ENCODE data around the gene PDLIM7. TPM values are rescaled to one million over a fixed set of nuclear protein-coding genes. Genes with fewer than 3 reads are reported as not detected.
A peak's percentile ranks its signal among the peaks of the same experiment; 100 is the strongest.

Gene PDLIM7
- total RNA-seq, 1 experiment from 2014 or later, result 234 TPM

DNA sequence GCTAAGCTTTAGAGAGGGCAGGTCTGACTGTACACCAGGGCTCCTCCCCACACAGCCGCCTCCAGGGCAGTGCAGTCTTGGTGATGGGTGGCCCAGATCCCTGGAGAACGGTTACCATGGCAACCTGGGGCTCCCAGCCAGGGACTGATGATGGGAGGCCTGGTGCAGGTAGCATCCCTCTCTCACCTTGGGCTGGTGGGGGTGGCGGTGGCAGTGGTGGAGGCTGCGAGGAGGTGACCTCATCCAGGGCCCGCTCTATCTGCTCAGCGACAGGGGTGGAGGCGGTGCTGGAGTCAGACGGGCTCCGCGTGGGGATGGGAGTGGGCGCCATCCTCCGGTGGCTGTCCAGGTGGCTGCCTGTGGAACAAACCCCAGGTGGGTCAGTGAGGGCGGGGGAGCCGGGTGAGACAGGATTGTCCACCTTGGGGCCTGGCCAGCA, 38.5 kb downstream of the PDLIM7 start:
- DNase-seq (ENCODE audit: low read depth), result peak; percentile 44

DNA sequence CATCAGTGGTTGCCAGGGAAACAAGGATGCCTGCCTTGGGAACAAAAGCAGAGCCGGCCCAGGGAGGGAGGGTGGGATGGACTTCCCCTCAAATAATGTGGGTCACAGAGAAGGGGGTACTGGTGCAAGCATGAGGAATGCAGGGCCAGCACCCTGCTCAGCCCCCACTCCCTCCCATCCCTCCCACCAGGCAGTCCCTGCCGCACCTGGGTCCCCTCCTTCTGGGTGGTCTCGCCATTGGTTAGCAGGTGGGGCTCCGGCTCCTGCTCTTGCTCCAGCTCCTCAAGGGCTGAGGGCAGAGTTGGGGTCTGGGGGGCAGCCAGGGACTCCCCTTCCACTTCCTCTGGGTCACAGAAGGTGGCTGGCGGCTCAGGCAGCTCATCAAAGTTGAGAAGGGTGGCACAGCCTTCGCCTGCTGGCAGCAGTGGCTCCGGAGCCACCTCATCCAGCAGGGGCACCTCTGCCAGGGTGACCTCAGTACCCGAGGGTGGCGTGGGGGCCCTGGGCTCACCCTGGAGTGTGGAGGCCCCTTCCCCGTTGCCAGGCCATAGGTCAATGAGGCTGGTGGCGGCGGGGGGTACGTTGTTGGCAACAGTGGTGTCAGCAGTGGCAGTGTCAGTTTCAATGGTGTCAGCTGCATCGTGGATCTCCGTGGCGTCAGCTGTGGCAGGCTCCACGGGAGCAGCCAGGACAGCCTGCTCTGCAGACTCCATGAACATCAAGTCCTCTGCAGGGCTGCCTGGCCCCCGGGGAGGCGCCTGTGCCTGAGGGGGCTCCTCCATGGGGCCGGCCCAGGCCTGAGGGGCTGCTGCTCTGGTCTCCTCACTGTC, 39.3 kb downstream of the PDLIM7 start:
- no peak for DNase-seq (ENCODE audit: low read depth)

DNA sequence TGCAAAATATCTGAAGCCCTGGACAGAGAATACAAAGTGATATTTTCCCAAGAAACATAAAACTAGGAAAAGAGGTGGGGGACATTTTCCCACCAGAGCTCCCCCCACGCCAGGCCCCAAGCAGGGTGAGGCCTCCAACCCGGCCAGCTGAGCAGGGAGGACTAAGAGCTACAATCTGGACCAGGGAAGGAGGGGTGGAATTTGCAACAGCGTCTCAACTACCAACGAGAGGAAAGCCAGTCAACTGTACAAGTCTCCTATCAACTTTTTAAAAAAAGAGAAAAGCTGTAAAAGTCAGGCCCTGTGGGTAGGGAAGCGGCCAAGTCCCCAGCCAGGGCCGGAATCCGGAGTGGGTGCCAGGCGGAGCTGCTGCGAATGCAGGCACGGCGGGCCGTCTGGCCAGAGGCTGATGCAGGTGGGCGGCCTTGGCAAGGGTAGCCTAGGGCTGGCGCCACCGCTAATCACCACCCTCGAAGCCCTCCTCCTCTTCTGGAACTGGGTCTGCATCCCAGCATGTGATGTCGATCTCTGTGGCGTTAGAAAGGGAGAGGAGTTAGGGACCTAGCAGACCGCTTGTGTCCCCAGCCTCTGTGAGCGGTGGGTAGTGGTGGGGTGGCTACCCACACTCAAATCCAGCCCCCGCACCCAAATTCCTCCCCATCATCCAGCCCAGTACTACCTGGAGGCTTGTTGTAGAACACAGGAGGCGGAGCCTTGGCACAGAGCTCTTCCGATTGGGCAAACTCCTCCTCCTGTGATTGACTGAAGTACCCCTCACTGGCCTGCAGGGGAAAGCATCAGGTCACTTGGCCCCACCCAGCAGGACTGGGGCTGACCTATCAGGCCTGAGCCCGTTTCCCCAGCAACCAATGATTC, 40.2 kb downstream of the PDLIM7 start:
- DNase-seq (ENCODE audit: low read depth), result peak; percentile 96

DNA sequence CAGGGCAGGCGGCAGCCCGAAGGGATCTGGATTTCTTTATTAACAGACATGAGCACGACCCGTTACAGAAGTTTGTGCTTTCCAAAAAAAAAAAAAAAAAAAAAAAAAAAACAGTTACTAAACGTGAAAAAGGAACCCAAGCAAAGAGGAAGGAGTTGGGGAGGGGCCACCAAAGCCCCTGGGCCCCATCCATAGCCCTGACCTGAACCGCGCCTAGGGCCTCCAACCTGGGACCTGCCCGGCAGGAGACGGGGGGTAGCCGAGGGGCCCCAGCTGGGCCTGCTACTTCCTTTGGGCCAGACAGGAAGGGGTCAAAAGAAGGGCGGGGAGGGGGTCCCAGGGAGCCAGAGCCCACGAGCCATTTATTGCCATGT, 40.8 kb downstream of the PDLIM7 start:
- no peak for DNase-seq (ENCODE audit: low read depth)

DNA sequence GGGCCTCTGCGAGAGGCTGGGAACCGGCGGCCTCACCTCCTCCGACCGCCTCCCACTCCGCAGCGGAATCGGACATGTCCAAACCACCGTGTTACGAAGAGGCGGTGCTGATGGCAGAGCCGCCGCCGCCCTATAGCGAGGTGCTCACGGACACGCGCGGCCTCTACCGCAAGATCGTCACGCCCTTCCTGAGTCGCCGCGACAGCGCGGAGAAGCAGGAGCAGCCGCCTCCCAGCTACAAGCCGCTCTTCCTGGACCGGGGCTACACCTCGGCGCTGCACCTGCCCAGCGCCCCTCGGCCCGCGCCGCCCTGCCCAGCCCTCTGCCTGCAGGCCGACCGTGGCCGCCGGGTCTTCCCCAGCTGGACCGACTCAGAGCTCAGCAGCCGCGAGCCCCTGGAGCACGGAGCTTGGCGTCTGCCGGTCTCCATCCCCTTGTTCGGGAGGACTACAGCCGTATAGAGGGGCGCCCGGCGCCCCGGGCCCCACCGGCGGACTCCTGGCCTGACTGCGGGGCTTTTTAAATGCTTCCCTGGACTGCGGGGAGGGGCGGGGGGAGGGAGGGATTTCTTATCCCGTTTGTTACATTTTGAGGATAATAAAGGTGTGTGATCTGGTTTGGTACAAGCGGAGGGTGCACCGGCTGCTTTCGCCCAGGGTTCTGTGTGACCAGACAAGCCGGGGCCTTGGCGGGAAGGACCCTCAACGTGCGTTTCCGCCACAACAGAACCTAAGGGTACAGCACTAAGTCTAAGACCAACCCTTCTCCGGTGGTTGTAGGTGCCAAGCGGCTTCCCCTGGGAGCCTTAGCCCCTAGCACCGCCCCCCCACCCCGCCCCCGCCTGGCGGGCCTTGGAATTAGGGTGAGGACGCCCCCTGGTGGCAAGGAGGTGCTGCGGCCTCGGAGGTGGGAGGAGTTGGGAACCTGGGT, 41.5 kb downstream of the PDLIM7 start:
- DNase-seq (ENCODE audit: low read depth), result peak; percentile 93

DNA sequence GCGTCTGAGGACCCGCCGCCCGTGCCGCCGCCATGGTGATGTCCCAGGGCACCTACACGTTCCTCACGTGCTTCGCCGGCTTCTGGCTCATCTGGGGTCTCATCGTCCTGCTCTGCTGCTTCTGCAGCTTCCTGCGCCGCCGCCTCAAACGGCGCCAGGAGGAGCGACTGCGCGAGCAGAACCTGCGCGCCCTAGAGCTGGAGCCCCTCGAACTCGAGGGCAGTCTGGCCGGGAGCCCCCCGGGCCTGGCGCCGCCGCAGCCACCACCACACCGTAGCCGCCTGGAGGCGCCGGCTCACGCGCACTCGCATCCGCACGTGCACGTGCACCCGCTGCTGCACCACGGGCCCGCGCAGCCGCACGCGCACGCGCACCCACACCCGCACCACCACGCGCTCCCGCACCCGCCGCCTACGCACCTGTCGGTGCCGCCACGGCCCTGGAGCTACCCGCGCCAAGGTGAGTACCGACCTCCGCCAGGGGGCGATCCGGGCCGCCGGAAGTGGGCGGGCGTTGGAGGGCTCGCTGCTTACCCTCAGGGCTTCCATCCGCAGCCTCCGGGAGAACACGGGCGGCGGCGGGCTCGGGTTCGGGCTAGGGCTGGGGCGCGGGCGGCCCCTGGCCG, 42.3 kb downstream of the PDLIM7 start:
- peak; percentile 88 for DNase-seq (ENCODE audit: low read depth)

DNA sequence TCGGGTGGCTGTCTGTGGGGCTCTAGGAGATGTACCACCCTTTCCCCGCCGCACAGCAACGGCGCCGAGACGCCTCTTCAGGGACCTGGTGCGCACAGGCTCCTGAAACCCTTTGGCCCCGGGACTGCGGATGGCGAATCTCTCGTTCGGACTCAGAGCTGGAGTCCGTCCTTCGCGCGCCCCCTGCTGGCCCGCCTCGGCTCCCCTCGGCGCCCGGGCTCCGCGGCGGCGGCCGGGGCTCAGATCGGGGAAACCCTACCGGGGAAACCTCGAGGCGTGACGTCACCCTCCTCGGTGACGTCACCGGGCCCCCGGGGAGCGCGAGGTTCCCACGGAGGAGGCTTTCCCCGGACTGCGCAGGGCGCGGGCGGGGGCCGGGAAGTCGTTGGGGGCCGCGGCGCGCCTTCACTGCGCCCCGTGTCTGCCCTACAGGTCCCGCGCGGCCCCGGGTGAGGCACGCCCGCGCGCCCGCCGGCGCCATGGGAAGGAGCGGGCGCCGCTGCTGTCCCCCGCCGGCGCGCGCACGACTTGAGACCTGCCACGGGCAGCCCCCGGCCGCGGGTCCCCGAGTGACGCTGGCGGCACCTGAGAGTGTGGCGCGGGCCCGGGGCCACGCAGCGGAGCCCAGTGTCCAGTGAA, 42.9 kb downstream of the PDLIM7 start:
- DNase-seq (ENCODE audit: low read depth), result peak; percentile 95

DNA sequence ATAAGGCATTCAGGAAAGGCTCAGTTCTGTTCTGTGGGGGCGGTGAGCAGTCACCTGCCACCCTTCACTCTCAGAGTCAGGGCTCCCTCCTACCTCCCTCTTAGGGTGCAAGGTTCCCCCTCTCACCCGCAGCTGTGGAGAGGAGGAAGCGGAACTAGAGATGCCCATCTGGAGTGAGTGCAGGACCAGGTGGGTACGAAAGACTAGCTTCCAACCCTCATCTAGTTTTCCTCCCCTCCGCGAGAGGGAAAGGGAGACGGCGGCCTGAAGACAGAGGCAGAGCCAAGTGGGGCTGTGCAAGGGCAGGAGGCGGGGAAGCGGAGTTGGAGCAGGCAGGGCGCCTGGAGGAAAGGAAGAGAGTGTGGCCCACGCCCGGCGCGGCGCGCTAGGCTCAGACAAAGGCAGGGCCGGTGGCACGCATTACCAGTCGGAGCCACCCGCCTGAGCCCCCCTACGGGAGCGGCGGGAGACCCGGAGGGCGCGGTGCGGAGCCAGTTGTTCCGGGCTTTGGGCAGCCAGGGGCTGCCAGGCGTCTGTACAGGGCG, 43.5 kb downstream of the PDLIM7 start:
- peak; percentile 46 for DNase-seq (ENCODE audit: low read depth)

DNA sequence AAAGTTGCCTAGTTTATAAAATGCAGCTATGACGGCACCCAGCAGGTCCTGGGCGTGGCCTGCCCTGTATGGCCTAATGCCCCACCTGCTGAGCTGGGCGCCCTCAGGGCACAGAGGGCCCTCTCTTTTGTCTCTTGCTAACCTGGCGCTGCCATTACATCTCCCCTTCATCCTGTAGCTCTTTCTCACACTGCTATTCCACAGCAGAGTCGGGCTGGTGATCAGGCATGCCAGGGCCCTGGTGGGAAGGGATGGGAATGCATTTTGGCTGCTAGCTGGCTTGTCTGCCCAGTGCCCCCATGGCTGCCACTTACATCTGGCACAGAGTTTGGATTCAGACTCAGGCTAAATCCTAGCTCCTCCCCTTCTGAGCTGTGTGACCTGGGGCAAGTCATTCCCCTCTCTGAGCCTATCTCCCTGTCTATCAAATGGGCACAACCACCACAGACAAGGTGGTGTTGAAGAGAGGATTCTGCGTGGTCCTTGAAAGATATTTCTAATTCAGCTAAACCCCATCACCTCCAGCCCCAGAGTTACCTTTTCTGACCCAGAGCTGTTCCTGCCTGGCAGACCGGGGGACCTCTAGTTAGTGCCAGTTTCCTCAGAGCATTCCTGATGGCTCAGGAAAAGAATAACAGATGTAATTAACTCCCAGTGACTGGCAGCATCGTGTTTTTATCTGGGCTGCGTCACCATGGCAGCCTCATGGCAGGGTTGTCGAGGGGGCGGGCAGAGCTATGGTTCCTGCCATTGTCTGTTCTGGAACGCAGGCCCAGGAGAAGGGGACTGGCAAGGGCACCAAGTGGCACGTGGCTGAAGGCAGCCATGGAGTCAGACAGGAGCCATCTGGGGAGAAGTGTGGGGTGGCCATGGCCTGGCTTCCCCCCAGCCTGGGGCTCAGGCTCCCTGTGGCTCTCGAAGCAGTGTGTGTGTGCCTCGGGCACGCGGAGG, 44.4 kb downstream of the PDLIM7 start:
- peak; percentile 42 for DNase-seq (ENCODE audit: low read depth)

DNA sequence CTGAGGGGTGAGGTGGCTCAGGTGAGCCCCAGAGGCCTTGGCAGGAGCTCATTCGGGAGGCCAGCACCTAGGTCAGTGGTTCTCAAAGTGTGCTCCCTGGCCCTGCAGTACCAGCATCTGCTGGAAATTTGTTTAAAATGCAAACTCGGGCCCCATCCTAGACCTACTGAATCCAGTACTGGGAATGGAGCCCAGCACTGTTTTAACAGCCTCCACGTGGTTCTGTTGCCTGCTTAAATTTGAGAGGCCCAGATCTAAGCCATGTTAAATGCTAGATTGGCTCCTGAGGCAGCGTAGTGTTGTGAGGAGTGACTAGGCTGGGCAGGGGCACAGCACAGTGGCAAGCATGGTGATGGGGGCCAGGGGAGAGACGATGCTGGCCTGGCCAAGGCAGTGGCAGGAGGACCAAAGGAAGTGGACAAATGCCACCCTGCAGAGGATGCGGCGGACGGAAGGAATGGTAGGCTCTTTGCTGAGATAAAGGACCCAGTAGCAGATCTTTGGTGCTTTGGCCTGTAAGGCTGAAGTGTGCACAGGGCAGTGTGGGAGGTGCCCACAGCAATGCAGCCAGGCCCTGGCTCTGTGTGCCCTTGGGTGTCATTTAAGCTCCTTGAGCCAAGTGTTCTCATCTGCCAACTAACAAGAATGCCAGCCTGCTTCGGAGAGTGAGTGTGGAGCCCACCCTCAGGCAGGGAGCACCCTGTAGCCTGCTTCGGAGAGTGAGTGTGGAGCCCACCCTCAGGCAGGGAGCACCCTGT, 46.6 kb downstream of the PDLIM7 start:
- no peak for DNase-seq (ENCODE audit: low read depth)

DNA sequence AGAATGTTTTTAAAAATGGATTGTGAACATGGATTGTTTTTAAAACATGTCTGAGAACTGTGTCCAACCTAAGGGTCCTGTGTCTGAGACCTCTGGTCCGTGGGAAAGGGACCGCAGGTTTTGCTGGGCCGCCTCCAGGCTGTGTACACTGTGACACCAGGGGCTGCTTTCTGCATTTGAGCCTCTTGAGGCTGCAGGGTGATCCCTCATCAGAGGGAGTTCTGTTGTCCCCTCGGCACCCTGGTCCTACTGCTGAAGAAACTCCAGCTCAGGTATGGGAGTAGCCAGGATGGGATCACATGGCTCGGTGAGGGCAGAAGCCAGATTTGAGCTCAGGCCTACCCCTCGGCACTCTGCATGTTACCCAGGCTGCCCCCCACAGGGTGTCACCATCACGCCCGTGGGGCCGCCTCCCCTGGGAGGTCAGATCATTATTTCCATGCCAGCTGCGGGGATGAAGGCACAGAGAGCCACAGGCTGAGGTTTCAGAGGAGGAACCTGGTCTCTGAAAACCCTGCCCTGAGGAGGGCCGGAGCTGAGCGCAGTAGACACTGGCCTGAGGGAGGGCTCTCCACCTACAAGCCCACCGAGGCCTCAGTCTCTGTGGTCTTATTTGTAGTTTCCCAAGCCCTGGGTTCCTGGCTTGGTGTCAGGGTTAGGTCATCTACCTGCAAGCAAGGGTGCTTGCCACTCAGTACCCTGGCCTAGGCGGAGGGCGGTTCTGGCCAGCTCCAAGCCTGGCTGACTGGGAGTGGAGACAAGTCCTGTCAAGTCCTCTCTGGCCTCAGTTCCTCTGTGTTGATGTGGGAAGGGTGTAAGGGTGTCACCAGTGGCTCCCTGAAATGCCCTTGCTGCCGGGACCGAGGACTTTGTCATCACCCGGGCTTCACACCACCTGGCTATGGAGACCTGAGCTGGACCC, 48.0 kb downstream of the PDLIM7 start:
- DNase-seq (ENCODE audit: low read depth), result no peak

DNA sequence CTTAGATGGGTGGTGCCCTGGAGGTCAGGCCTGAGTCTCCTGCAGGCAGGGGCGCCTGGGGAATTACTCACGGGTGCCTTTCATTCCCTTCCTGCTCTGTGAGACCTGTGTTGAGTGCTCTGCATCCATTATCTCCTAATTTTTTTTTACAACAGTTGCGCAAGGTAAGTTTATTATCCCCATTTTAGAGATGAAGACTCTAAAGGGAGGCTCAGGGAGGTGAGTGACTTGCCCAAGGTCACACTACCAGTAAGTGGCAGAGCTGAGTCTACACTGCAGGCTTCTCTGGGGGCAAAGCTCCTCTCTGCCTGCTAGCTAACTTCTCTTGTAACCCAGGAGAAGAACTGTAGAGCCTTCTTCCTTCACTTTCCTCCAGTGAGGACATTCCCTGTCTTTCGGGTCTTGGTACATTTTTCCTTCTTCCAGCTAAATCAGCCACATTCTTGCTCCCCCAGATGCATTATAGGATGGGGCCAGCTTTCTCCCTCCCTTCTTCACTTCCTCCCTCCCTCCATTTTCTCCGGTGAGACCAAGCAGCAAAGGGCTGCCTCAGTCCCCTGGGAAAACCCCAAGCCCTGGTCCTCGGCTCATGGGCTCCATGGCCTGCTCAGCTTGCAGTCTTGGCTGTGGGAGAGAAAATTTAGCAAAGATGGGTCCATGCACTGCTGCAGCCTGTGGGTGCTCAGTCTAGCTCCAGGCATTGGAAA, 49.0 kb downstream of the PDLIM7 start:
- DNase-seq (ENCODE audit: low read depth), result no peak

DNA sequence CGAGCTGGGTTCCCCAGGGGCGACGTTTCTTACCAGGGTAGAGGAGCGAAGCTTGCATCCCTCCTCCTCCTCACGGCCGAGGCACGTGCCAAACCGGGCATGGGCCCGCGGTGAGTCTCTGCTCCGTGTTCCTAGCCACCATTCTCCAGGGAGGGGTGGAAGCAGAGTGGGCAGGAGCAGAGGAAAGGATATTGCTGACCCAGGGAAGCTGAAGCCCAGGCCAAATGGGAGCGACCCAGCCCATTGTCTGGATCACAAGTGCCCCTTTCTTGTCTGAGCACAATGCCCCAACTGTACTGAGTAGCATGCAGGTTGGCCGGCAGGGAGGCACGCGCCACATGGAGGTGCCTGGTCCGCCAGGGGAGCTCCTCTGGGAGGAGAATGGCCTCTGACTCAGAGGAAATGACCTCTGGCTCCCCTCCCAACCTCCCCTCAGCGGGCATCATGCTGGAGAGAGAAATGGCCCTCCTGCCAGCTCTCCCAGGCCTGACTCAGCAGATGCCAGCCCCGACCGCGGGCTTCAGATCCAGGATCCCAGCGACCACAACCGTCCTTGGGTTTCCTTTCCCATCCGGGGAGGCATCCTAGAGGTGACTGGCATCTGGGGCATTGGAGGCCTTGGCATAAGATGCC, 49.7 kb downstream of the PDLIM7 start:
- peak; percentile 96 for DNase-seq (ENCODE audit: low read depth)

DNA sequence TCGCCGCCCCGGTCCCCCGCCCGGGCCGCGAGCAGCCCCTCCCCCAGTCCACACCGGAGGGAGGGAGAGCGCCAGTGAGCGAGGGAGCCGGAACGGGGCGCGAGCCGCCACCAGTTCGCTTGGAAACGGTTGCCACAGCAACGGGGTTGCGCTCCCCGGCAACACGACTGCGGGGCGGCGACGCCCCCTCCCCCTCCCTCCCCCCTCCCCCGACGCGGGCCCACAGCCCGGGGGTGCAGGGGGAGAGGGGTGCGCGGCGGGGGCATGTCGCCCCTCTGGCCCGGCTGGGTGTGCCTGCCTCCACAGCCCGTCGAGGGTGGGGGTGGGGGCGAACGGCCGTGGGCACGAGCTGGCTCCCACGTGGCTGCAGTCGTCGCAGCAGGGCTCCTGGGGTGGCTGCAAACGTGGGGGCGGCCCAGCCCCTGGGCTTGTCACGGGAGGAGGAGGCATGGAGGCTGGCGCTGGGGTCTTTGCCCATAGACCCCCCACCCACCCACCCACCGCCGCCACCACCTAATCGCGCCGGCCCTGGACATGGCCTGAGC, 50.3 kb downstream of the PDLIM7 start:
- peak; percentile 79 for DNase-seq (ENCODE audit: low read depth)

DNA sequence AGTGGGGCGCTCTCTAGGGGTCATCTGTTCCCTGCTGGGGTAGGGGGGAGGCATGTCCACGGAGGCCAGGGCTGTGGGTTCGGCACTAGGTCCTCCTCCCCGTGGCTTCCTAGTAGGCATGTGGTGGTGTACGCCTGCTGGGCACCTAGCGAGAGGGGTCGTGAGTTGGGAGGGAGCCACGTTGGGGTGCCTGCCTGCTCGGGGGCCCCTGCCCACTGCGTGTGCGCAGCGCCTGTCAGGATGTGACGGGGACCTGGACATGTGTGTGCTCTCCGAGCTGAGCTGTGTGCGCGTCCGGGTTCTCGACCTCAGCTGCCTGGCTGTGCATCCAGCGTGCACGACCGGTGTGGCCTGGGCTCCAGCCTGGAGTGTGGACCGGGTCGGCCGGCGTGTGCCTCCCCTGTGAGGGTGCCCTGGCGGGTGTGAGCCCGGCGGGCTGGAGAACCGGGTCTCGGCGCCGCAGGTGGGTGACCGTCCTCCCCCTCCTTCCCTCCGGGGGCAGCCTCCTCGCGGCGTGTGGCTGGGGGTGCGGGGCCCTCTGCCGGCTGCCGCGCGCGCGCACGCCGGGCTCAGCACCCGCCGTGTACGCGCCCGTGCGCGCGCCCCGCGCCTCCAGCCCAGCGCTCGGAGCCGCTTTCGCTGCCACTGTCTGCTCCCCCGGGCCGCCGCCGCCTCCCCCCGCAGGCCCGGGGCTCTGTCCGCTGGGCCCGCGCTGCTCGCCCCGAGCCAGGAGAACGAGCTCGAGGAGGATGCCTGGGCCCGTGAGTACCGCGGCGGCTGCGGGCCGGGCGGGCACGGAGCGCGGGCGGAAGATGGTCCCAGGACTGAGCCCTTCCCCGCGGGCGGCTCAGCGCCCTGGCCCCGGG, 51.0 kb downstream of the PDLIM7 start, which contains the start of gene PRR7:
TSS of gene PRR7 (plus strand) at position 615 of the 866 bp plus-strand sequence. CDS start 8,254 bp downstream, outside the sequence.
- peak; percentile 87 for DNase-seq (ENCODE audit: low read depth)
